H9 (cell line): ENCODE results near the gene MRM3. TPM values are rescaled to one million over a fixed set of nuclear protein-coding genes. Genes with fewer than 3 reads are reported as not detected.

Experiments used
- DNase-seq: peaks from one replicate; pipeline ENCODE4 v3.0.0-alpha.2; 2017
- H2AFZ ChIP-seq: one replicate; pipeline ENCODE4 v1.6.1; 2013; ENCODE audit warnings: mild to moderate bottlenecking, low read length, control low read depth, moderate library complexity
- H2AK5ac ChIP-seq: 2 replicates; pipeline ENCODE4 v1.6.1; 2013; ENCODE audit warnings: low read length, control low read depth, mixed read lengths; ENCODE audit not compliant: insufficient read length
- H2BK120ac ChIP-seq: one replicate; pipeline ENCODE4 v1.6.1; 2013; ENCODE audit warnings: low read depth, mild to moderate bottlenecking, low read length, control low read depth, inconsistent platforms; ENCODE audit not compliant: poor library complexity, severe bottlenecking
- H2BK12ac ChIP-seq: 2 replicates; pipeline ENCODE4 v1.6.1; 2013; ENCODE audit warnings: low read length, control low read depth, mixed read lengths, low read depth; ENCODE audit not compliant: insufficient read length
- H2BK15ac ChIP-seq: 2 replicates; pipeline ENCODE4 v1.6.1; 2013; ENCODE audit warnings: low read depth, low read length, control low read depth
- H2BK20ac ChIP-seq: one replicate; pipeline ENCODE4 v1.6.1; 2013; ENCODE audit warnings: low read depth, mild to moderate bottlenecking, low read length, control low read depth, inconsistent platforms; ENCODE audit not compliant: poor library complexity, severe bottlenecking
- H2BK5ac ChIP-seq: 2 replicates; pipeline ENCODE4 v1.6.1; 2013; ENCODE audit warnings: low read length, control low read depth, mixed read lengths; ENCODE audit not compliant: insufficient read length
- H3K14ac ChIP-seq: 2 replicates; pipeline ENCODE4 v1.6.1; 2013; ENCODE audit warnings: low read length, control low read depth; ENCODE audit not compliant: insufficient read depth
- H3K18ac ChIP-seq: 2 replicates; pipeline ENCODE4 v1.6.1; 2013; ENCODE audit warnings: low read depth, mild to moderate bottlenecking, mixed read lengths, low read length, control low read depth; ENCODE audit not compliant: insufficient read length
- H3K23ac ChIP-seq: 2 replicates; pipeline ENCODE4 v1.6.1; 2013; ENCODE audit warnings: low read length, control low read depth, mixed read lengths, low read depth; ENCODE audit not compliant: insufficient read length
- H3K23me2 ChIP-seq: 2 replicates; pipeline ENCODE4 v1.6.1; 2013; ENCODE audit warnings: low read depth, mild to moderate bottlenecking, mixed read lengths, low read length, control low read depth; ENCODE audit not compliant: insufficient read length, poor library complexity, severe bottlenecking
- H3K27ac ChIP-seq: 2 replicates; pipeline ENCODE4 v1.5.1; 2013; ENCODE audit warnings: low read length, control low read depth, mixed read lengths, low read depth; ENCODE audit not compliant: insufficient read length
- H3K27me3 ChIP-seq: 2 replicates; pipeline ENCODE4 v1.6.1; 2013; ENCODE audit warnings: low read length, control low read depth, inconsistent platforms; ENCODE audit not compliant: insufficient read depth
- H3K4ac ChIP-seq: 2 replicates; pipeline ENCODE4 v1.6.1; 2013; ENCODE audit warnings: low read depth, mild to moderate bottlenecking, control low read depth, inconsistent platforms, low read length, moderate library complexity
- H3K4me1 ChIP-seq: 2 replicates; pipeline ENCODE4 v1.6.1; 2013; ENCODE audit warnings: low read length, control low read depth, inconsistent platforms; ENCODE audit not compliant: insufficient read depth
- H3K4me2 ChIP-seq: 2 replicates; pipeline ENCODE4 v1.6.1; 2013; ENCODE audit warnings: low read length, control low read depth, mixed read lengths; ENCODE audit not compliant: insufficient read length, insufficient read depth
- H3K56ac ChIP-seq: 2 replicates; pipeline ENCODE4 v1.6.1; 2013; ENCODE audit warnings: low read depth, mild to moderate bottlenecking, mixed read lengths, low read length, control low read depth; ENCODE audit not compliant: insufficient read length
- H3K79me1 ChIP-seq: 2 replicates; pipeline ENCODE4 v1.6.1; 2013; ENCODE audit warnings: low read depth, mild to moderate bottlenecking, moderate library complexity, low read length, control low read depth, inconsistent platforms; ENCODE audit not compliant: insufficient read depth, poor library complexity, severe bottlenecking
- H3K79me2 ChIP-seq: 2 replicates; pipeline ENCODE4 v1.6.1; 2013; ENCODE audit warnings: low read length, control low read depth, inconsistent platforms; ENCODE audit not compliant: insufficient read depth
- H3K9ac ChIP-seq: 2 replicates; pipeline ENCODE4 v1.6.1; 2013; ENCODE audit warnings: low read length, control low read depth, mixed read lengths; ENCODE audit not compliant: insufficient read length; ENCODE audit errors: extremely low read depth
- H3K9me3 ChIP-seq: one replicate; pipeline ENCODE4 v1.6.1; 2013; ENCODE audit warnings: low read depth, low read length, inconsistent platforms; ENCODE audit not compliant: control insufficient read depth
- H3T11ph ChIP-seq: one replicate; pipeline ENCODE4 v1.6.1; 2013; ENCODE audit warnings: mild to moderate bottlenecking, low read length, control low read depth, inconsistent platforms
- H4K20me1 ChIP-seq: one replicate; pipeline ENCODE4 v1.6.1; 2013; ENCODE audit not compliant: control insufficient read depth, insufficient read length, insufficient read depth
- H4K5ac ChIP-seq: 2 replicates; pipeline ENCODE4 v1.6.1; 2013; ENCODE audit warnings: low read depth, mild to moderate bottlenecking, mixed read lengths, low read length, control low read depth; ENCODE audit not compliant: insufficient read length
- H4K8ac ChIP-seq: replicated peaks from 2 replicates; pipeline ENCODE4 v1.6.1; 2013; ENCODE audit warnings: low read length, control low read depth, mixed read lengths, low read depth; ENCODE audit not compliant: insufficient read length
- H4K91ac ChIP-seq: 2 replicates; pipeline ENCODE4 v1.6.1; 2013; ENCODE audit warnings: low read depth, mild to moderate bottlenecking, moderate library complexity, mixed read lengths, low read length, control low read depth; ENCODE audit not compliant: insufficient read length
- H3K27ac Mint-ChIP-seq, 3 experiments: 2 replicates in 2 of 3; 3 replicates in 1 of 3; pipeline ENCODE4 v1.8.0; 2020 to 2021; ENCODE audit warnings: mixed read lengths in 3 of 3, mild to moderate bottlenecking in 1 of 3, moderate library complexity in 1 of 3
- H3K27me3 Mint-ChIP-seq: 2 replicates; pipeline ENCODE4 v1.8.0; 2021; ENCODE audit warnings: low read depth, mild to moderate bottlenecking, moderate library complexity, mixed read lengths
- H3K36me3 Mint-ChIP-seq, 3 experiments: 2 replicates in 2 of 3; 3 replicates in 1 of 3; pipeline ENCODE4 v1.8.0; 2020 to 2021; ENCODE audit warnings: low read depth in 3 of 3, mixed read lengths in 3 of 3; ENCODE audit not compliant: insufficient read depth in 1 of 3
- H3K4me1 Mint-ChIP-seq, 2 experiments: 2 replicates each; pipeline ENCODE4 v1.8.0; 2020; ENCODE audit warnings: mixed read lengths in 2 of 2
- H3K4me3 Mint-ChIP-seq, 2 experiments: 2 replicates in 1 of 2; 3 replicates in 1 of 2; pipeline ENCODE4 v1.8.0; 2020 to 2021; ENCODE audit warnings: mild to moderate bottlenecking in 2 of 2, mixed read lengths in 2 of 2, moderate library complexity in 1 of 2
- H3K9me3 Mint-ChIP-seq, 2 experiments: 2 replicates in 1 of 2; 3 replicates in 1 of 2; pipeline ENCODE4 v1.8.0; 2020; ENCODE audit warnings: mild to moderate bottlenecking in 2 of 2, mixed read lengths in 2 of 2, moderate library complexity in 1 of 2
- CTCF ChIP-seq: fragments of 200-600 bp; sonication (generic); conservative IDR thresholded peaks from 3 replicates; pipeline ENCODE4 v1.8.0; 2021; ENCODE audit warnings: antibody characterized with exemption, mild to moderate bottlenecking
- WGBS: extraction: QIAGEN DNeasy Blood & Tissue Kit; methylation state at CpG from one replicate; pipeline ENCODE4 v1.1.7; 2013; ENCODE audit warnings: missing lambda C conversion rate, low lambda C conversion rate, mixed read lengths; ENCODE audit not compliant: insufficient read length; ENCODE audit errors: extremely low coverage; 5-methylcytosine and 5-hydroxymethylcytosine counted together
- total RNA-seq: library from RNA; stranded (reverse); gene quantifications from 2 replicates; pipeline ENCODE4 v1.2.1, GENCODE V29; 2021

The MRM3 gene
- total RNA-seq, 1 experiment from 2014 or later, result 25.3 TPM

- no peak overlapping the region for H3K4me2 ChIP-seq
- Mint-ChIP-seq H3K4me1 (peaks cover 10 to 15% of the 10 kb centered on the region in 2 experiments), H3K27ac (0 out of 7 replicates have a peak overlapping the region, but pooled peaks of 1 of the 3 experiments have one; percentile 61), H3K9me3 (no peaks in the 10 kb centered on the region), H3K36me3 (peaks cover 3 to 39% (median 30%) of the 10 kb centered on the region in 3 experiments; a peak in 6 of 7 replicates), H3K27me3 (no peaks in the 10 kb centered on the region), H3K4me3 (no peak overlapping the region)
- no peak overlapping the region for H3K14ac ChIP-seq
- no peak for TF ChIP-seq CTCF
- H2BK15ac ChIP-seq, result no peak overlapping the region
- H3K4me1 ChIP-seq, result no peaks in the 10 kb centered on the region
- H3K18ac ChIP-seq, result no peak overlapping the region
- no peak overlapping the region for H2BK20ac ChIP-seq
- no peak overlapping the region for H3T11ph ChIP-seq
- no peaks in the 10 kb centered on the region for H3K9me3 ChIP-seq
- H3K27ac ChIP-seq, result no peak overlapping the region
- H4K8ac ChIP-seq, result no peak overlapping the region
- H2BK5ac ChIP-seq, result no peak overlapping the region
- no peak overlapping the region for H2BK120ac ChIP-seq
- no peak overlapping the region for H3K4ac ChIP-seq
- H3K79me2 ChIP-seq, result no peaks in the 10 kb centered on the region
- H2AK5ac ChIP-seq, result no peak overlapping the region
- H4K20me1 ChIP-seq, result no peaks in the 10 kb centered on the region
- no peak for DNase-seq
- H2AFZ ChIP-seq, result no peak overlapping the region
- H4K5ac ChIP-seq, result no peak overlapping the region
- H4K91ac ChIP-seq, result no peak overlapping the region
- H3K79me1 ChIP-seq, result no peaks in the 10 kb centered on the region
- H3K56ac ChIP-seq, result no peak overlapping the region
- H3K23me2 ChIP-seq, result no peaks in the 10 kb centered on the region
- H3K27me3 ChIP-seq, result no peaks in the 10 kb centered on the region
- H3K9ac ChIP-seq, result no peak overlapping the region
- H2BK12ac ChIP-seq, result no peak overlapping the region
- no peak overlapping the region for H3K23ac ChIP-seq
- WGBS, result no CpG with 5 or more reads among the region's 11 CpGs
Observed at GRCh38 chr17:798246-798645, 16.1 kb downstream of the MRM3 start.
